ENCODE results near the gene HBS1L.

HBS1L gene

DNA sequence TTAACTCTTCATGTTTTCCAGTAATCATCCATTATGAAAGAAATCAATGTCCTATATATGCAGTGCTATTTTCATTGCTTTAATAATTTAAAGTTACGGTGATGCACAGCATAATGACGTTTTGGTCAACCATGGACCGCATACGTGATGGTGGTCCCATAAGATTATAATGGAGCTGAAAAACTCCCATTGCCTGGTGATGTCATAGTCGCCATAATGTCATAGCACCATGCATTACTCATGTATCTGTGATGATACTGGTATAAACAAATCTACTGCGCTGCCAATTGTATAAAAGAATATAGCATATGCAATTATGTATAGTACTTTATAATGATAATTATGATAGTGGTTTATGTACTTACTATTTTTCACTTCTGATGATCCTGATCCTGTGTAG, 62.5 kb downstream of the HBS1L start:
- TF ChIP-seq CTCF (IDR thresholded peaks at IDR 0.05), result no peak
- Histone ChIP-seq H3K9me3 (no peaks in the 10 kb centered on the region), H3K36me3 (peaks cover 37 to 49% (median 41%) of the 10 kb centered on the region in 3 donors), H3K4me1 (no peaks in the 10 kb centered on the region), H3K4me3 (no peak overlapping the region), H3K27me3 (no peaks in the 10 kb centered on the region), H3K27ac (no peak overlapping the region)
- DNase-seq, result no peak
- intact Hi-C loops (cut with DNase I; ENCODE audit: low total_unique reads), result no loop called here

DNA sequence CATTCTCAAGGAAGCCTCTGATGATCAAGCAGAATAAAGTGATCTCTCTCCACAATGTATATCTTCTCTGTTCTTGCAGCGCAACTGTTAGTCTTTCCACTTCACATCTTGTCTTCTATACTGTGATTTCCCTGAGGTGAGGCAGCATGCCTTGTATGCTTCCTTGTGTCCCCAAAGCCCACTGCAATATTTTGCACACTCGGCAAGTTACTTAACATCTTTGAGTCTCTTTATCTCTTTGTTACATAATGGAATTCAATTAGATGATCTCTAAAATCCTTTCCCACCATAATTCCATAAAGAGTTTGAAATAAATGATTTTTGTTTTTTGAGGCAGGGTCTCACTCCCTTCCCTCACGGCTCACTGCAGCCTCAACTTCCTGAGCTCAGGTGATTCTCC, 64.4 kb downstream of the HBS1L start:
- Histone ChIP-seq H3K27ac (no peak overlapping the region), H3K4me3 (no peak overlapping the region), H3K36me3 (peaks cover 28 to 35% (median 34%) of the 10 kb centered on the region in 3 donors), H3K27me3 (no peaks in the 10 kb centered on the region), H3K9me3 (no peaks in the 10 kb centered on the region), H3K4me1 (no peaks in the 10 kb centered on the region)
- no peak for TF ChIP-seq CTCF (IDR thresholded peaks at IDR 0.05)
- no peak for DNase-seq
- intact Hi-C loops (cut with DNase I; ENCODE audit: low total_unique reads), result no loop called here

GRCh38 chr6:134984821-134985220, 69.8 kb downstream of the HBS1L start:
- no peak overlapping the region for H3K4me3 ChIP-seq
- intact Hi-C loops (cut with DNase I; ENCODE audit: low total_unique reads), result no loop called here

DNA sequence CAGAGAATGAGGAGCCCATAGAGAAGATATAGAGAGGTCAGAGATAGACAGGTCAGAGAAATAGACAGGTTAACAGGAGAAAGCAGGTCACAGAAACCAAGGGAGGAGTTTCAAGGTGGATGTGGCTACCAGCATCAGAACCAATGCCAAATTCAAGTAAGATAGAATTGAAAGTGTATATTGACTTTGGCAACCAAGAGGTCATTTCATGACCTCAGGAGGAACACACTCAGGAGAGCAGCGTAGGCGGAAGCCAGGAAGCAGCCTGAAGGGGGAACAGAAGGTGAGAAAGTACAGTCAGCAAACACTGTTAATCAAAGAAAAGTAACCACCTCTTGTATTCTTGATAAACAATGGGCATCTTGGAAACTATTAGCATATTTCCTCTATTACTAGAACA, 70.8 kb downstream of the HBS1L start:
- DNase-seq, result no peak
- no peak for TF ChIP-seq CTCF (IDR thresholded peaks at IDR 0.05)
- Histone ChIP-seq H3K4me3 (no peak overlapping the region), H3K27me3 (no peaks in the 10 kb centered on the region), H3K4me1 (no peaks in the 10 kb centered on the region), H3K36me3 (peaks cover 27 to 48% (median 42%) of the 10 kb centered on the region in 3 donors), H3K9me3 (no peaks in the 10 kb centered on the region), H3K27ac (no peak overlapping the region)
- intact Hi-C loops (cut with DNase I; ENCODE audit: low total_unique reads), result no loop called here

More at GRCh38 chr6:134984821-134985220, 69.8 kb downstream of the HBS1L start:
- Histone ChIP-seq H3K27me3 (no peaks in the 10 kb centered on the region), H3K36me3 (peaks cover 25 to 38% (median 32%) of the 10 kb centered on the region in 3 donors), H3K27ac (no peak overlapping the region), H3K4me1 (no peaks in the 10 kb centered on the region), H3K9me3 (no peaks in the 10 kb centered on the region)
- no peak for TF ChIP-seq CTCF (IDR thresholded peaks at IDR 0.05)
- DNase-seq, result no peak

DNA sequence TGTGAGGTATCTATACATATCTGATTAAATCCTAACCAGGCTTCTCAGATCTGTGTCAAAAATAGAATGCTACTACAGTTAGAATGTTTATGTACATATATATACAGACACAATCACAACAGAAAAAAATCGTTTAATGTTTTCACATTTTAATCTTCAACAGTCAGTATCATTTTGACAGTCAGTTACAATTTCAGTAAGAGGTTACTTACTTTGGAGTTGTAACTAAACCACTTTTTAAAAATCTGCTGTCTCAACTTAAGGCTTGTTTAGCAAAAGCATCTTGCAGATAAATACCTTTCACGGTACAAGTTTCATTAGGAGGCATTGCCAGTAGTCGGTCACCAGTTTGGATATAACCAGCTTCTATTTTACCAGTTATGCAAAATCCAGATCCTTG, 72.5 kb downstream of the HBS1L start:
- intact Hi-C loops (cut with DNase I; ENCODE audit: low total_unique reads), result no loop called here
- DNase-seq, result no peak
- no peaks in the 10 kb centered on the region for H3K27me3 ChIP-seq
- H3K9me3 ChIP-seq, result no peaks in the 10 kb centered on the region
- H3K36me3 ChIP-seq, result peaks cover 39 to 51% (median 45%) of the 10 kb centered on the region in 3 donors
- no peak overlapping the region for H3K4me3 ChIP-seq
- no peaks in the 10 kb centered on the region for H3K4me1 ChIP-seq
- TF ChIP-seq CTCF (IDR thresholded peaks at IDR 0.05), result no peak
- H3K27ac ChIP-seq, result no peak overlapping the region

- Histone ChIP-seq H3K36me3 (peaks cover 39 to 51% (median 51%) of the 10 kb centered on the region in 3 donors), H3K4me1 (no peaks in the 10 kb centered on the region), H3K27me3 (no peaks in the 10 kb centered on the region), H3K27ac (no peak overlapping the region), H3K4me3 (no peak overlapping the region), H3K9me3 (no peaks in the 10 kb centered on the region)
- no peak for DNase-seq
- TF ChIP-seq CTCF (IDR thresholded peaks at IDR 0.05), result no peak
- intact Hi-C loops (cut with DNase I; ENCODE audit: low total_unique reads), result no loop called here
Observed at GRCh38 chr6:134980846-134981245, 73.8 kb downstream of the HBS1L start.
